Measurements from ENCODE around the gene IFT43. TPM values are rescaled to one million over a fixed set of nuclear protein-coding genes. Genes with fewer than 3 reads are reported as not detected.

The IFT43 gene
- total RNA-seq, 1 experiment from 2014 or later: 19.5 TPM

- intact Hi-C loops (cut with micrococcal nuclease; ENCODE audit: unreplicated experiment): no loop called here
- BruUV-seq (replicated peaks): no TSS peak
- no peak overlapping the region for H3K27ac Mint-ChIP-seq (ENCODE audit: unreplicated experiment)
- H3K27me3 Mint-ChIP-seq (ENCODE audit: insufficient read depth, unreplicated experiment): no peaks in the 10 kb centered on the region
- H3K36me3 Mint-ChIP-seq (ENCODE audit: insufficient read depth, unreplicated experiment): peaks cover 5% of the 10 kb centered on the region
- Histone ChIP-seq H3K36me3 (ENCODE audit: control insufficient read depth, insufficient read depth, low read length) (no peaks in the 10 kb centered on the region), H3K4me1 (no peaks in the 10 kb centered on the region), H3K9me3 (no peaks in the 10 kb centered on the region), H3K27me3 (replicated peaks; ENCODE audit: control insufficient read depth, insufficient read depth, low read length) (no peaks in the 10 kb centered on the region), H3K4me3 (ENCODE audit: low read depth, low read length) (no peak overlapping the region)
- no peaks in the 10 kb centered on the region for H3K9me3 Mint-ChIP-seq (ENCODE audit: unreplicated experiment)
- ChIA-PET CTCF (interaction anchor here (0.7 kb wide), 1 partner anchor 79 kb away, joined by 5 read pairs; no protein-coding TSS in a partner anchor), POLR2A (no interaction called here)
- no peak for TF ChIP-seq CTCF (IDR thresholded peaks at IDR 0.05; ENCODE audit: insufficient read depth in 1 of 2, low read depth in 1 of 2, low read length in 1 of 2, severe bottlenecking in 1 of 2, unreplicated experiment in 1 of 2)
- DNase-seq: no peak
- H3K4me3 Mint-ChIP-seq (ENCODE audit: unreplicated experiment): no peak overlapping the region
- H3K4me1 Mint-ChIP-seq (ENCODE audit: low read depth, unreplicated experiment): no peaks in the 10 kb centered on the region
Observed at GRCh38 chr14:76073717-76074116, 88.2 kb downstream of the IFT43 start.

DNA sequence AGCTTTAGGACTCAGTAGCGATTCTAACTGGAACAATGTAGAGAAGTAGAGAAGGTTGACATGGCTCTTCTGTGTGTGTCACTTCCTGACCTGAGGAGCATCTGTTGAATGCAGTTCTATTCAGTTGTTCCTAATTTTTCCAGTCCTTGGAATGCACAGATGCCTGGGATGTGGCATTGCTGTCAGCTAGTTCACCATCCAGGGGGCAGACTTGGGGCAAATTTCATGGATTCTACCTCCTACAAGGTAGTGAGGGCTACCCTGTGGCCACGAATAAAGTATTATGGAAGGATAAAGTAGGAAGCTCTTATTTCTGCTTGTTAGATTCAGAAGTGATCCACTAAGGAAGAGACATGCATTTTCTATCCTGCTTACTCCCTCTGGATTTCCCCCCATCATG lies 91.8 kb downstream of the IFT43 start:
- intact Hi-C loops (cut with micrococcal nuclease; ENCODE audit: unreplicated experiment): no loop called here
- DNase-seq: no peak
- TF ChIP-seq CTCF (IDR thresholded peaks at IDR 0.05; ENCODE audit: insufficient read depth in 1 of 2, low read depth in 1 of 2, low read length in 1 of 2, severe bottlenecking in 1 of 2, unreplicated experiment in 1 of 2): no peak
- no TSS peak for BruUV-seq (replicated peaks)
- H3K4me3 ChIP-seq (ENCODE audit: low read depth, low read length): no peak overlapping the region
- no peaks in the 10 kb centered on the region for H3K9me3 ChIP-seq
- Mint-ChIP-seq H3K4me1 (ENCODE audit: low read depth, unreplicated experiment) (no peaks in the 10 kb centered on the region), H3K9me3 (ENCODE audit: unreplicated experiment) (no peaks in the 10 kb centered on the region), H3K4me3 (ENCODE audit: unreplicated experiment) (no peak overlapping the region), H3K27ac (ENCODE audit: unreplicated experiment) (no peak overlapping the region), H3K36me3 (ENCODE audit: insufficient read depth, unreplicated experiment) (peaks cover 5% of the 10 kb centered on the region), H3K27me3 (ENCODE audit: insufficient read depth, unreplicated experiment) (no peaks in the 10 kb centered on the region)
- no peaks in the 10 kb centered on the region for H3K27me3 ChIP-seq (replicated peaks; ENCODE audit: control insufficient read depth, insufficient read depth, low read length)
- no peaks in the 10 kb centered on the region for H3K36me3 ChIP-seq (ENCODE audit: control insufficient read depth, insufficient read depth, low read length)
- H3K4me1 ChIP-seq: no peaks in the 10 kb centered on the region
- ChIA-PET POLR2A (no interaction called here), CTCF (no interaction called here)

GRCh38 chr14:76078501-76078900 lies 92.9 kb downstream of the IFT43 start:
- H3K27me3 Mint-ChIP-seq (ENCODE audit: insufficient read depth, unreplicated experiment): no peaks in the 10 kb centered on the region
- no peak for DNase-seq

More at GRCh38 chr14:76078501-76078900, 92.9 kb downstream of the IFT43 start:
- Mint-ChIP-seq H3K4me1 (ENCODE audit: low read depth, unreplicated experiment) (no peaks in the 10 kb centered on the region), H3K27ac (ENCODE audit: unreplicated experiment) (no peak overlapping the region), H3K4me3 (ENCODE audit: unreplicated experiment) (no peak overlapping the region), H3K36me3 (ENCODE audit: insufficient read depth, unreplicated experiment) (peaks cover 5% of the 10 kb centered on the region), H3K9me3 (ENCODE audit: unreplicated experiment) (no peaks in the 10 kb centered on the region)
- Histone ChIP-seq H3K4me1 (no peaks in the 10 kb centered on the region), H3K27me3 (replicated peaks; ENCODE audit: control insufficient read depth, insufficient read depth, low read length) (no peaks in the 10 kb centered on the region), H3K36me3 (ENCODE audit: control insufficient read depth, insufficient read depth, low read length) (no peaks in the 10 kb centered on the region), H3K4me3 (ENCODE audit: low read depth, low read length) (no peak overlapping the region), H3K9me3 (no peaks in the 10 kb centered on the region)
- TF ChIP-seq CTCF (IDR thresholded peaks at IDR 0.05; ENCODE audit: insufficient read depth in 1 of 2, low read depth in 1 of 2, low read length in 1 of 2, severe bottlenecking in 1 of 2, unreplicated experiment in 1 of 2): no peak
- intact Hi-C loops (cut with micrococcal nuclease; ENCODE audit: unreplicated experiment): no loop called here
- no TSS peak for BruUV-seq (replicated peaks)
- ChIA-PET POLR2A (no interaction called here), CTCF (no interaction called here)
